Stimulated activated memory B cell treated with anti-CD40 and anti-IgM and Interleukin-4, amounts not matched to agents 10 μg/mL and 1 μg/mL and 100 μg/mL, for 72 hours (primary cell): ENCODE data around the gene CCDC120.

Source experiments
- ATAC-seq: fragments of 150-1000 bp; cut with Tn5 transposase; 2 replicates; pipeline ENCODE4 v1.10.0; 2021
- H3K27ac Mint-ChIP-seq: one replicate; pipeline ENCODE4 v1.8.0; 2022; ENCODE audit warnings: mild to moderate bottlenecking, mixed read lengths
- H3K27me3 Mint-ChIP-seq: one replicate; pipeline ENCODE4 v1.8.0; 2022; ENCODE audit warnings: mixed read lengths
- H3K36me3 Mint-ChIP-seq: one replicate; pipeline ENCODE4 v1.8.0; 2022; ENCODE audit warnings: mixed read lengths
- H3K4me1 Mint-ChIP-seq: one replicate; pipeline ENCODE4 v1.8.0; 2022; ENCODE audit warnings: mixed read lengths
- H3K4me3 Mint-ChIP-seq: one replicate; pipeline ENCODE4 v1.8.0; 2022; ENCODE audit warnings: mild to moderate bottlenecking, moderate library complexity, mixed read lengths
- H3K9me3 Mint-ChIP-seq: one replicate; pipeline ENCODE4 v1.8.0; 2022; ENCODE audit warnings: mixed read lengths

CCDC120 gene

GRCh38 chrX:49108641-49109040, 49.8 kb downstream of the CCDC120 start:
- H3K4me1 Mint-ChIP-seq = no peaks in the 10 kb centered on the region
- no peak for ATAC-seq
- H3K9me3 Mint-ChIP-seq = no peaks in the 10 kb centered on the region
- no peak overlapping the region for H3K4me3 Mint-ChIP-seq
- H3K36me3 Mint-ChIP-seq = peaks cover 15% of the 10 kb centered on the region
- H3K27me3 Mint-ChIP-seq = no peaks in the 10 kb centered on the region
- H3K27ac Mint-ChIP-seq = no peak overlapping the region

GRCh38 chrX:49110417-49110816, 51.6 kb downstream of the CCDC120 start:
- Mint-ChIP-seq H3K27ac (no peak overlapping the region), H3K36me3 (peaks cover 15% of the 10 kb centered on the region), H3K9me3 (no peaks in the 10 kb centered on the region), H3K4me3 (no peak overlapping the region), H3K4me1 (no peaks in the 10 kb centered on the region), H3K27me3 (no peaks in the 10 kb centered on the region)
- ATAC-seq = no peak

GRCh38 chrX:49111791-49112190, 53.0 kb downstream of the CCDC120 start:
- no peaks in the 10 kb centered on the region for H3K9me3 Mint-ChIP-seq
- no peaks in the 10 kb centered on the region for H3K4me1 Mint-ChIP-seq

DNA sequence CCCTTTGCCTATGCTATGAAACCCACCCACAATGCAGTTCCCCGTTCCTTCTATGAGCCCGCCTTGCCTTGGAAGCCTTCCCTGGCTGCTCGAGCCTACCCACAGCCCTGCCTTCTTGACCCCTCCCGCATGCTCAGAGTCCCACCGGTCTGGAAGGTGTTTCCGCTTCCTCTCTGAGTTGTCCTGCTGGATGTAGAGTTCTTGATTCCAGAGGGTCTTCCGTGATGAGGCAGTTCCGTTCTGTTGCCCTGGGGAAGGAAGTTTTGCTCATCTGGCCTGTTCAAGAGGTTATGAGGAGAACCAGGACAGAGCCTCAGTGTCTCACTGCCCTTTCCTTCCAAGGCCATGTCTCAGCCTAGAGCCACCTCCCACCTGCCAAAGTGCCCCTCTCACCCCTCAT, 57.3 kb downstream of the CCDC120 start:
- Mint-ChIP-seq H3K27me3 (no peaks in the 10 kb centered on the region), H3K4me3 (no peak overlapping the region), H3K27ac (no peak overlapping the region), H3K36me3 (peaks cover 35% of the 10 kb centered on the region), H3K4me1 (peaks cover 6% of the 10 kb centered on the region), H3K9me3 (no peaks in the 10 kb centered on the region)
- no peak for ATAC-seq

More at GRCh38 chrX:49111791-49112190, 53.0 kb downstream of the CCDC120 start:
- peaks cover 28% of the 10 kb centered on the region for H3K36me3 Mint-ChIP-seq
- H3K27ac Mint-ChIP-seq = no peak overlapping the region
- no peak for ATAC-seq
- no peaks in the 10 kb centered on the region for H3K27me3 Mint-ChIP-seq
- no peak overlapping the region for H3K4me3 Mint-ChIP-seq

DNA sequence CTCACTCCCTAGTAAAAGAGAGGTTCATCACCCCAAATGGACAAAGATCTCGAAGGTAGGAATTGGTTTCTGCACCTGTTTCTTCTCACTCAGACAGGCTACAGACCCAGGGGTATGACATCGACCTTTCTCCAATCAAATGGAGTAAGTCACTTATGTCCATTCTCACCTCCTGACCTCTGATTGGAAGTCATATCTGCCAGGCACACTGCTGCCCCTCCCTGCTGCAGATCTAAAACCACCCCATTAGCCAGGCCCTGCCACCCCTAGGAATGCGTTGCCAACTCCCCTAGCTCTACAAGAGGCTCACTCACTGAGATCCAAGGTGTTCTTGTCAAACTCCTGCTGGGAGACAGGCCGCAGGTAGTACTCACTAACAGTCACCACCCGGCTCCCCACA, 57.9 kb downstream of the CCDC120 start:
- Mint-ChIP-seq H3K27me3 (no peaks in the 10 kb centered on the region), H3K36me3 (peaks cover 39% of the 10 kb centered on the region), H3K4me3 (no peak overlapping the region), H3K9me3 (no peaks in the 10 kb centered on the region), H3K4me1 (peaks cover 8% of the 10 kb centered on the region), H3K27ac (peak overlapping the region; percentile 3)
- ATAC-seq = no peak

DNA sequence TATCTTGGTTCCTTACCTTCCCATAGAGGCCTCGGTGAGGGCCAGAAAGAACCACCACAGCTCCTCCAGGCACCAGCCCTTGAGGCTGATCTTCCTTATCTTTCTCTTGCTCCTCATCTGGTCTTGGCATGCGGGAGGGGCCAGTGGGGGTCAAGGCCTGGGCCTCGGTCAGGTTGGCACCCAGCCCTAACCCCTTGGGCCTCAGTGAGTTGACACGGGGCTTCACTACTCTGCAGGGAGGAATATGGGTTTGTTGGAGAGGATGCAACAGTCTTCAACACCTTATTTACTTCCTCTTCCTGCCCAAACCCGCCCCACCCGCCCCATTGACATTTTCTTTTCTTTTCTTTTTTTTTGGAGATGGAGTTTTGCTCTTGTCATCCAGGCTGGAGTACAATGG, 58.8 kb downstream of the CCDC120 start:
- no peak for ATAC-seq
- H3K27me3 Mint-ChIP-seq = no peaks in the 10 kb centered on the region
- H3K9me3 Mint-ChIP-seq = no peaks in the 10 kb centered on the region
- H3K27ac Mint-ChIP-seq = peak overlapping the region; percentile 3
- peaks cover 17% of the 10 kb centered on the region for H3K4me1 Mint-ChIP-seq
- H3K36me3 Mint-ChIP-seq = peaks cover 37% of the 10 kb centered on the region
- H3K4me3 Mint-ChIP-seq = no peak overlapping the region
